Fibroblast of upper back skin (primary cell): ENCODE results near the gene OR2T10.
"Not testable (repeated sequence)": the region's sequence is repeated elsewhere in the genome, so short reads cannot be mapped to it uniquely, and the experiment has no call there.

Experiments used
- DNase-seq: peaks from one replicate; pipeline ENCODE4 v3.0.0-alpha.2; 2013

The OR2T10 gene, protein sequence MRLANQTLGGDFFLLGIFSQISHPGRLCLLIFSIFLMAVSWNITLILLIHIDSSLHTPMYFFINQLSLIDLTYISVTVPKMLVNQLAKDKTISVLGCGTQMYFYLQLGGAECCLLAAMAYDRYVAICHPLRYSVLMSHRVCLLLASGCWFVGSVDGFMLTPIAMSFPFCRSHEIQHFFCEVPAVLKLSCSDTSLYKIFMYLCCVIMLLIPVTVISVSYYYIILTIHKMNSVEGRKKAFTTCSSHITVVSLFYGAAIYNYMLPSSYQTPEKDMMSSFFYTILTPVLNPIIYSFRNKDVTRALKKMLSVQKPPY

GRCh38 chr1:248597589-248597988 lies at the start of gene OR2T10:
OR2T10 (minus strand) TSS chr1:248597700; CDS start chr1:248593768, 3,932 bp downstream.
- DNase-seq, result no peak

GRCh38 chr1:248645178-248645577 lies 47.7 kb upstream of the OR2T10 start, which contains the start of gene OR2T35:
OR2T35 (minus strand) TSS chr1:248645278; CDS start chr1:248639258, 6,020 bp downstream.
- not testable (repeated sequence) for DNase-seq

- not testable (repeated sequence) for DNase-seq
Measured at GRCh38 chr1:248642971-248643651, 45.6 kb upstream of the OR2T10 start.

GRCh38 chr1:248641583-248641982 lies 44.1 kb upstream of the OR2T10 start:
- not testable (repeated sequence) for DNase-seq

- DNase-seq, result not testable (repeated sequence)
Measured at GRCh38 chr1:248640906-248641305, 43.4 kb upstream of the OR2T10 start.

DNA sequence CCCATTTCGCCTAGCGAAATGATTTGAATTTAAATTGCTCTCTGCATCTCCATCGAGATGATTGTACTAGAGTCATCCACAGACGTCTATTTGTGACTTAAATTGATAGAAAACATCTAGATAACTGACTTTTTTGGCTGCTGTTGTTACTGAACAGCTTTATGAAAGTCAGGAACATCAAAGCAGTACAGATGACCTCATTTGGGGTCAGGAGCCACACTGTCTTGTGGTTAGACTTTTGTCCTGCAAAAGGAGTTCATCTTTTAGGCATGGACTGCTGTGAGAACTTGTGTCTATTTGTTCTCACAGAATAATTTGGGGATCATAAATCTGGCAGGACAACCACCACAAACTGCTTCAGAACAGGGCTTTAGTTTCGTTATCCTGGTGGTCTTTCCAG lies 42.2 kb upstream of the OR2T10 start:
- DNase-seq, result not testable (repeated sequence)

- DNase-seq, result not testable (repeated sequence)
Measured at GRCh38 chr1:248636612-248637011, 39.1 kb upstream of the OR2T10 start.

- DNase-seq, result not testable (repeated sequence)
Measured at GRCh38 chr1:248634991-248635390, 37.5 kb upstream of the OR2T10 start, which contains the start of gene OR2T11. OR2T11 (minus strand) TSS chr1:248635091; CDS start chr1:248627128, 7,963 bp downstream.

- no peak for DNase-seq
Measured at GRCh38 chr1:248631354-248632008, 34.0 kb upstream of the OR2T10 start.

- no peak for DNase-seq
Measured at GRCh38 chr1:248630551-248630950, 33.1 kb upstream of the OR2T10 start.

- DNase-seq, result no peak
Measured at GRCh38 chr1:248627971-248628844, 30.7 kb upstream of the OR2T10 start.

DNA sequence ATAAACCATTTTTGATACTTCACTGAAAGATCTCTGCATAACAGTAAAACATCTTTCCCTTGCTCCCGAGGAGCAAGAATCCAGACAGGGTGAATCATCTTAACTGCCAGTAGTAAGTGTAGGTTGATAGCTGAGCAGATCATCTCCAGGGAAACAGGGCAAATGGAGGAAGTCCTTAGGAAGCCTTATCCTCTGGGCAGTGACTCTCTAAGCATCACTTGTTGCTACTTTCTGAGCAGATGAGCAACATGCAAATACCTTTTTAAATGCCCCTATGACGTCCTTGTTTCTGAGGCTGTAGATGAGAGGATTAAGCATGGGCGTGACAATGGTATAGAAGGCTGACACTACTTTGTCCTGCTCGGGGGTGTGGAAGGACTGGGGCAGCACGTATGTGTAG lies 28.5 kb upstream of the OR2T10 start:
- DNase-seq, result no peak

- DNase-seq, result no peak
Measured at GRCh38 chr1:248625166-248625565, 27.7 kb upstream of the OR2T10 start.

DNA sequence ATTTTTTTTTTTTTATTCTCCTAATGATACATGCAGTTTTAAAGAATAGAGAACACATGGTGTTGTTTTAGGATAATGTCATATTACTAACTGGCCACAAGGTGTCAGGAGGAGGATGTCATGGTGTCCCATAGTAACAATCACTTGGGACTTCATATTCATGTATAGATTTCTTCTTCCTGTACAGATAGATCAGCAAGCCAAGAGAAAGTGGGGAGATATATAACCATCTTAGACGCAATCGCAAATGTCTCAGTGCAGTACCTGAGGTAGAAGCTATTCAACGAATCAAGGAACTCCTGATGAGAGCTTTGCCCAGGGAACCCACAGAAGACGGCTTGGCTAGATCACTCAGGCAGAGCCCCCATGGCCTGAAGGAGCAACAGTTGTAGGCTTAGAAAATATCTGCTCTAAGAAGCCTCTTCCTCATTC lies 25.1 kb upstream of the OR2T10 start:
- peak; percentile 9 for DNase-seq

- no peak for DNase-seq
Measured at GRCh38 chr1:248621770-248622169, 24.3 kb upstream of the OR2T10 start.

GRCh38 chr1:248618878-248619277 lies 21.4 kb upstream of the OR2T10 start:
- DNase-seq, result peak; percentile 2

GRCh38 chr1:248618119-248618518 lies 20.6 kb upstream of the OR2T10 start:
- no peak for DNase-seq

- no peak for DNase-seq
Measured at GRCh38 chr1:248613742-248614141, 16.2 kb upstream of the OR2T10 start.

- no peak for DNase-seq
Measured at GRCh38 chr1:248611883-248612414, 14.4 kb upstream of the OR2T10 start.

GRCh38 chr1:248610301-248610700 lies 12.8 kb upstream of the OR2T10 start:
- no peak for DNase-seq

DNA sequence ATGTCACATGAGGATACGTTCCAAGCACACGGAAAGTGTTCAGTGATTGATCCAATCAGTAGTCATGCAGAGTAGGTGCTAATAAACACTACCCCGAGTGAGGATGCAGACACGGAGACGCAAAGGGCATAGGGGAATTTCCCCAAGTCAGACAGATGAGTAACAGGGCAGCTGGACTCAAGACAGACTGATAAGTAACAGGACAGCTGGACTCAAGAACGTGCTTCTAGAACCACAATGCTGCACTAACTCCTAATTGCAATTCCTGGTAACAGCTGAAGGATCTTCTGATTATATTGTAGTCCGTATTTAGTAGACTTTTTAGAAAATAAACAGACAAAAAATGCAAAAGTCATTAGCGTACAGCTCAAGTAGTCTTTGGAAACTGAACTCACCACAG lies 1.9 kb upstream of the OR2T10 start:
- DNase-seq, result no peak

DNA sequence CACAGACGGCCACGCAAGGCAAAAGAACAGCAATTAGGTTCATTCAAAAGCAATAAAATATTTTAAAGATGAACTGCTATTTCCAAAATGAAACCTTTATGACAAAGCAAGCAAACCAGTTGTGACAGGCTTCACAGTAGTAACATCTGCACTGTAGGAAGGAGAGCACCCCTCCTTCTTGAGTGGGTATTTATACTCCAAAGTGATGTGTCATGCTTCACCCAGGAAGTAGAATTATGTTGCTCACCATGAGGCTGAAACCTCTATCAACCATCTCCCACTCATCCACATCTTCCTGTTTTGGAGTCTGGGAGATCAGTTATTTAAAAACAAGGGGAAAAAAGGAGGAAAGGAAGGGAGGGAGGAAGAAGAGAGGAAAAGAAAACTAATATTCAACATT lies 885 bp downstream of the OR2T10 start:
- no peak for DNase-seq
